GM19238 (cell line): ENCODE results near the gene TSPAN8.
"Not testable (repeated sequence)": the region's sequence is repeated elsewhere in the genome, so short reads cannot be mapped to it uniquely, and the experiment has no call there.

Source experiments
- DNase-seq: peaks from one replicate; pipeline ENCODE4 v3.0.0; 2011; ENCODE audit warnings: low spot score; ENCODE audit not compliant: insufficient read length

TSPAN8 gene

DNA sequence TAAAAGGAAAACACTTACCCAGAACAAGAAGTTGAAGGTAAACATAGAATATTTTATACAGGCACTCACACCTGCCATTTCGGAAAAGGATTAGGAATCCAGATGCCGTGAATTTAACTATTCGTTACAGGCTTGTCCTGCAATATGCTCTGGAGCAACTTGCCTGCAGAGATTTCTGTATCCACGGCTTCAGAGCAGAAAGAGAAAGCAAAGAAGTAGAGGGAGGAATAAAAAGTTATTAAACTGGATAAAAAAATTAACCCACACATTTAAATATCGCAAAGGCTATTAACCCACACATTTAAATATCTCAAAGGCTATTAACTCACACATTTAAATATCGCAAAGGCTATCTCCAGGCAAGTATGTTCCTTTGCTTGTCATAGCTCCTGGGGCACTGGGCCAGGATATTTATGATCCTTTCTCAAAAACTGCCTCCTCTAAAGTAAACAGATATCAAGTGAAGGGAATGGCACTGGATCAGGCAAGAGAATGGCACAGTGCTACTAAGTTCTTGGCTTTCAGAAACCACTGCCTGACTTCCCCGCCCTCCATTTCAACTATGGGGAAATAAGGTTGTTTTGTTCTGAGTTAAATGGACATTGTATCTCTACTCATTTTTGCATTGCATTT is at the start of gene TSPAN8:
TSS of gene TSPAN8 (minus strand) at position 399 of the 633 bp plus-strand sequence. CDS start at position 78, 321 bp downstream.
- no peak for DNase-seq

DNA sequence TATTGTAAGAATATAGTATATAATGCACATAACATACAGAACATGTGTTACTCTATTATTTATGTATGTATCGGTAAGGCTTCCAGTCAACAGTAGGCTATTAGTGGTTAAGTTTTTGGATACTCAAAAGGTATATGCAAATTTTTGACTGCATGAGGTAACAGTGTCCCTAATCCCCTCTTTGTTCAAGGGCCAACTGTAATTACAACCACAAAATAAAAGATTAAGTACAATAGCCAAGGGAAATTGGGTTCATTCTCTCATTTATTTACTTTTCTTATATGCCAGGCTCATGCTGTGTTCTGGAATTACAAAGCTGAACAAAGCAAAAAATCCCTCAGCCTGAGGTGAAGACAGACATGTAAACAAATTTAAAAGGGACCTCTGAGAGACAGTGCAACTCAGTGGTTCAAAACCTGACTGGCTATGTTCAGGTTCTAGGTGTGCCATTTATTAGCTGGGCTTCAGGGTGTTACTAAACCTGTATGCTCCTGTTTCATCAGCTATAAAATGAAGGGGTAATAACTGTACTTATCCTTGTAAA is 43.4 kb upstream of the TSPAN8 start:
- DNase-seq = no peak

DNA sequence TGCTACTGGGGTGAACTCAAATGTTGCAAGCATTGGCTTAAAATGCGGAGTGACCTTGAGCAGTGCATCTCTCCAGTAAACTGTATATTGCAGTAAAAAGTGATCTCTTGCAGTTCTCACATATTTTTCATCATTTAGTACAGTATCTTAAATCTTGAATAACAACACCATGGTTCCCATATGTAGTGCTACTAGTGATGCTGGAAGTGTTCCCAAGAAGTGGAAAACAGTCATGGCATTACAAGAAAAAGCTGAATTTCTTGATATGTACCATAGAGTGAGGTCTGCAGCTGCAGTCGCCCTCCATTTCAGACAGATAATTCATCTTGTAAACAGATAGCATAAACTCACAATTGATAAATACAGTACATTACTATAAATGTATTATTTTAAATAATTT is 42.9 kb upstream of the TSPAN8 start:
- no peak for DNase-seq

DNA sequence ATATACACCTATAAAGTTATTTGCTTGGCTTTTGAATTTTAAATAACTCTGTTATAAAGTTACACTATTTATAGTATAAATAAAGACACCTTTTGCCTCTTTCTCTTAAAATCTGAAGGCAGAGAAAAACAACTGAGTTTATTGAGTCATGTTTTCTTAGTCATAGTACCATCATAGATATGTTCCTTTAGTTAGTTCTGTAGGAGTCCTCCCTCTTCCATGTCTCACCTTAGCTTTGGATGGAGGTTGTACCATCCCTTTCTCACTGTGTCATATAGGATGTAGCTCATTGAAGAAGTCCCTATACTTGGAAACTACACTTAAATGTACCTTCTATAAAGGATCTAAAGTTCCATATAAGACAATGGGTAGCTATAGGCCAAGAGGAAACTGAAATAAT is 39.7 kb upstream of the TSPAN8 start:
- DNase-seq = no peak

DNA sequence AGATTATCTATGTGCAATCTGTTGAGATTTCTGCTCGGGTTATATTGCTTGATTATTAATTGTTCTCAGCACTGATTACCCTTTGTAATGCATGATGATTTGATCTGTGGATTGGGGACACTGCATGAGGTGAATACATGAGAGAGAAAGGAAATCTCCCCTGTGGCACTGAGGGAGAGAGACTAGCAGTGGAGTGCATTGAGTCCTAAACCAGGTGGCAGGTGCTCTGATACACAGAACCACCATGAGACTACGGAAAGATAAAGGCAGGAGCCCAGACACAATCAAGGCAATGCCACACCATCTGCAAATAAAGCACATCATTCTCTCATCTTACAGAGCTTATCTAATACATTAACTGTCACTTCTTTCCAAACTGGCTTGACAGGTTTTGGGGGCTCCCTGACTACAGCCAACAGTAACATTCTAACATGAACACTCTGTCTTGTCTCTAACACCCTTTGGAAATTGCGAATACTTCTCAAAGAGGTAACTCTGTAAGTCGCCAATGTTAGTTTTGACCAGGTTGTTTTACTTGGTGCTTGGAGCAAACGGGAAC is 37.6 kb upstream of the TSPAN8 start:
- no peak for DNase-seq

DNA sequence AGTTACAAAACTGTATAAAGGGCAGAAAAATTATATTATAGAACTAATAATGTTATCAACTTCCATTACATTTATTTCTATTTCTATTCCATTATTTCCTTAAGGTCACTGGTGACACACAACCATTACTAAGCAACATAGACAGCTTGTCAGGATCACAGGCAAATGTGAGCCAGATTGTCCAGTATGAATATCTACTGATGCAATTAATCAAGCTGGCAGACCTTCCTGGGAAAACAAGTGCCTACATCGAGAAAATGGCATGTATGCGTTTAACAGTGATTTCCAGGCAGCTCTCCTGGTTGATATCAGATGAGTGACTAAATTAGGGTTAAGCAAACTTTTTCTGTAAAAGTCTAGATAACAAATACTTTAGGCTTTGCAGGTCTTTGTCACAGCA is 36.9 kb upstream of the TSPAN8 start:
- no peak for DNase-seq

DNA sequence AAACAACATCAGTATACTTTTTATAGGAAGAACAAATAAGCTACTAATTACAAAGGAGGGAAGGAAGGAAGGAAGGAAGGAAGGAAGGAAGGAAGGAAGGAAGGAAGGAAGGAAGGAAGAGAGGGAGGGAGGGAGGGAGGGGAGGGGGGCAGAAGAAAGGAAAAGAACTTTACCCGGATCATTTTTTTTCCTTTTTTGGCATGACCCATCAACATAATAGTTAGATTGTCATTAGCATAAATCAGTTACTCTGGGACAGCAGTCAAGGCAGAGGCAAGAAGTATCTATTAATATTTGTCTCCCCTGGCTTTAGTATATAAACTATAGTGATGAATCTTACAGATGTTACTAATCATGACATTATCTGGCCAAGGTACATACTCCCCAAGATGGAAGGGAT is 35.2 kb upstream of the TSPAN8 start:
- no peak for DNase-seq

DNA sequence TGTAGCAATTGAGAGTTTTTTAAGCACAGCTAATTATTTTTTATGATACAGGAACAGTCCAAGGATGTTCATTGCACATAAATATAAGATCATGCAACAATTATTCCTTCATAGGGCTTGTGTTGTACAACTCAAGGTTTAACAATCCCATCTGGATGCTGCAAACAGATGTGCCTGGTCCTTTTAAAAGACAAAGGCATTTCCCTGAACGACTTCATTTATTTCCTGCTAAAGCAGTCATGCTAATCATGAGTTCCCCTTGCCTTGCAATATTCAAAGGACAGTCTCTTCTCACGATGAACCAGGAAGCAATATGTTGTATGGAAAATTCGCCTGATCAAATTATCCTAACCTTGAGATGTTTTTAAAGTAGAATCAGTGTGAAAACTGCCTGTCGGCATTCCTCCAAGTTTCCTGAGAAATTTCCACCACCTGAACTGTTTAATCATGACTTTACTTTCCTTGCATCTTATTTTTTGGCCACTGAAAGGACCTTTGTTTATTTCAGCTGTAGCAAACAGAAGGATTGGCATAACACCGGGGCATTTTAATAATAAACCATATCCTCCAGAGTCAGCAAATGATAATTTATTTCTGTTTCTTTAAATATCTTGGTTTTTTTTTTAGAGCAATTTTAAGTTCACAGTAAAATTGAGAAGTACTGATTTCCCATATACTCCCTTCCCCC is 33.9 kb upstream of the TSPAN8 start:
- DNase-seq = no peak

DNA sequence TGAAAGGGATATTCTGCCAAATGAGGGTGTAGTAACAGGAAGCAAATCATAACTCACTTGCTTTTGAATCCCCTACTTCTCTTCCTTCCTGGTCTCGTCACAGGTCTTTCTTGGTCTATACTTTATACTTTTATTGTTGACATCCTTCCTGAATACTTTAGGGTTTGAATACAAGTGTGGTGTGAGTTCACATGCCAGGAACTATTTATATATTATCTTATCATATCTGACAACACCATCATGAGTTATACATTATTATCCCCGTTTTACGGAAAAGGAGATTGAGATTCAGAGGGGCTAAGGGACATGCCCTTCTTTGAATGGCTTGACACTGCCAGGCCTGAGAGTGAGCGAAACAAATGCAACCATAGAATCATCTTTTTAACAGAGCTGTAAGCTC is 33.0 kb upstream of the TSPAN8 start:
- no peak for DNase-seq

DNA sequence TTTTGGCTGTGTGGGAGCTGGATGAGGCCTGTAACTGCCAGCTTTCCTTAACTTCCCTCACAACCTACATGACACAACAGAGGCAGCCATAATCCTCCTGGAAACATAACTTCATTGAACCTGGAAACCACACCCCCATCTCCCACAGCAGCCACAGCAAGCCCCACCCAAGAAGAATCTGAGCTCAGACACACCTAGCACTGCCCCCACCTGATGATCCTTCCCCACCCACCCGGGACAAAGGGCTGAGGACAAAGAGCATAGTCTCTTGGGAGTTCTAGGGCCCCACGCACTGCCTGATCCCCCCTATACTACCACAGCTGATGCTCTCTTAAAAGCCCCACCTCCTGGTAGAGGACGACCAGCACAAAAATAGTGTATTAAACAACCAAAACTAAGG is 29.6 kb upstream of the TSPAN8 start:
- no peak for DNase-seq

DNA sequence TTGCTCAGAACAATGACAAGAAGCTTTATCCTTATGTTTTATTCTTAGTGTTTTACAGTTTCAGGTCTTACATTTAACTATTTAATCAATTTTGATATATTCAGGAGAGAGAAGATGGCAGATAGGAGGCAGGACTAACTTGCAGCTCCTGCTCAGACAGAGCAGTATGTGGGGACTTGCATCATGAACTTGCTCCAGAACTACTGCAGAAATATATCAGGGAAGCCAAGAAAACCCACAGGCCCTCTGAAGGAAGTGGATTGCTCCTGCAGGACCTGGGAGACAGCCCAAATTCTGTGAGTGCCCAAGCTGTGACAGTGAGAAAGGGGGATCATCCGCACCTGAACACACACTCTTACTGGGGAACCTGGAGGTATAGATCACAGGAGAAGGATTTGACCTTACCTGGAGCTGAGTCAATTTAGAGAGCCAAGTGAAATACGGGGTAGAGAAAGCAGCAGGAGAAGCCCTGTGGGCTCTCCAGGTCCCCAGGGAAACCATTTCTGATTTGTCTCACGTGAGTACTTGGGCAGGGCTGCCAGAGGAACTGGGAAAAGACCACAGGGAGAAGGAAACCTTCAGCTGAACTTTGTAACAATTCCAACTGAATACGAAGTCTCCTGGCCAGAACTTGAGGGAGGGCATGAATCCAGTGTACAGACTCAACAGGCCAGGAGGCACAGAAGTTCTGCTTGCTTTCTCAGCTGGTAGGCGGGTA is 28.9 kb upstream of the TSPAN8 start:
- no peak for DNase-seq

DNA sequence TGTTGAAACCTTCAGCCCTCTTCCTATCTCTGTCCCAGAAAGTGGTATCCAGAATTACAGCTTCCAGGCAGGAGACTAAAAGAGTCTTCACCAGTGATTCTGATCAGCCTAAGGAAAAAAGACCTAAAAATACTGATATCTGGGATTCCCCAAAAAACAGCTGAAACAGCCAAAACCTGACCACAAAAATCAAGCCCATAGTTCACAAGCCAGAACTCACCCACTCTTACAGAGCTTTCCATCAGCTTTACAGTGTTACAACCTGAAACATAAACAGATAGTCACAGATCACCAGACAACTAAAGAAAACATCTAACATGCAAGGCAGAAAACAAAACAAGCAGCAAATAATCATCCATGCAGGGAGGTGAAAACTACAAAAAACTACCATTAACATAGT is 26.0 kb upstream of the TSPAN8 start:
- no peak for DNase-seq

DNA sequence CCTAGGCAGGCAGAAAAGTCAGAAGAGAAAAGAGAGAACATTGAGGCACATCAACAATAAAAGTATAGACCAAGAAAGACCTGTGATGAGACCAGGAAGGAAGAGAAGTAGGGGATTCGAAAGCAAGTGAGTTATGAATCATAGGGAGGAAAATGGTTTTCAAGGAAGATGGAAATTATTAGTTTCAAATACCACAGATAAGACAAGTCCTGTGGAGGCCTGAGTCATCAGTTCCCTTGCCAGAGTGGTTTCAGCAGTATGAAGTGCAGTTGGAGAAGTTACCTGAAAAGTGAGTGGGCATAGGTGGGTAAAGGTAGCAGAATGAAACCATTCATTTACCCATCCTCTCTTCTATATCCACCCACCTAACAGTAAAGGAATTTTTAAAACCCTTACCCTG is 25.2 kb upstream of the TSPAN8 start:
- DNase-seq = no peak

DNA sequence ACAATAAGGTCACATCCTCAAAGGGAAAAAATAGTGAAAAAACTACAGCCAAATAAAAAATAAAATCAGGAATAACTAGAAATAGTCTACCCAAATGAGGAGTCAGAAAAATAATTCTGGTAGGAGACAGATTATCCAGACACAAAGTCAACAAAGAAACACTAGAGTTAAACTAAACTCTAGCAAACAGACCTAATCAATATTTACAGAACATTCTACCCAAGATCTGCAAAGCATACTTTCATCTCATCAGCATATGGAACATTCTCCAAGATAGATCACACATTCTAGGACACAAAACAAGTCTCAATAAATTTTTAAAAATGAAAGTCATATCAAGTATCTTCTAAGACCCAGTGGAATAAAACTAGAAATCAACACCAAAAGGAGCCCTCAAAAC is 20.4 kb upstream of the TSPAN8 start:
- DNase-seq = no peak

DNA sequence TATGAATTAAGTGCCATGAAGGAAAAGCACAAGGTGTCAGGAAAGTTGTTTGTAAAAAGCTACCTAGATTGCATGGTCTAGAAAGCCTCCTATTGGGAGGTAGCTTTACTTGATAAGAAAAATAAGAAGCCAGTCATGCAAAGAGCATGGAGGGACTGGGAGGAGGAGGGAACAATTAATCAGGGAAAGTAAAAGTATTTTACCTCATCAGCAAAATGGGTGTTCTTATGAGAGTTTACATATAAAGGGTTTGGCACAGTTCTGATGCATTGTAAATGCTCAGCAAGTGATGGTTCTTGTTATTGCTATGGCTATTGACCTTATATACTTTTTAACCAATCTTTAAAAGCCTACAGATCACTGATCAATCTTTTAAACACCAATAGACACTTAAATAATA is 17.0 kb upstream of the TSPAN8 start:
- no peak for DNase-seq

DNA sequence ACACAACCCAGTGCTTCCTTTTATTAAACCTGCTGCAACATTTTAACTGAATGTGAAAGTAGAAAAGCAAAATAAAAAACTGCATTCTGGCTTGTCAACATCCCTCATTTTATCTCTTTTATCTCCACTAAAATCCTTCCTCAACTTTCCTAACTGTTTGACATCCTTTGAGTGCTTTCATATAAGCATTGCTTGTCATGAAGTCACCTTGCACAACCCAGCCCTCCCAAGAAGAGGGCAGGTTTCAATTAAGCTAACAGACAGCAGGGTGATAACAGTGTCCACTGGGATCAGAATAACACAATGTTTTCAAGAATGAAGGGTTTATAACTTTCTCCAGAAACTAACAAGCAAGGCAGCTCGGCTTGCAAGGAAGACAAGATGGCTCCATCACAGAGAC is 16.3 kb upstream of the TSPAN8 start:
- DNase-seq = no peak

DNA sequence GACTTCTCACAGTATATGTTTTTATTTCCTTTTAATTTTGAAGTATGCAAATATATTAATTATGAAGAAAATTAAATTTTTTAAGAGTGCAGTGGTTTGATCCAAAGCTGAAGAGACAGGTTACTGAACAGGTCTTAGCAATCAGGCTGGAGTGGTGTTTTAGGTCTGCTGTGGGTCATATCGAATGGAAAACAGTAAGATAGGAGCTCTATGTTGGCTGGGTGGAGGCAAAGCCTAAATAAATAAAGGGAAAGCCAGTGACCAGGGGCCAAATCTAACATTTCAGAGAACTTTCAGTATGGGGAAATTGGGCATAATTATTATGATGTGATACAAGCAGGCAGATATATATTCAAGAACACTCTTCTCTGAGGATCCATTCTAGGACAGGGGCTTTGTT is 12.7 kb upstream of the TSPAN8 start:
- no peak for DNase-seq

DNA sequence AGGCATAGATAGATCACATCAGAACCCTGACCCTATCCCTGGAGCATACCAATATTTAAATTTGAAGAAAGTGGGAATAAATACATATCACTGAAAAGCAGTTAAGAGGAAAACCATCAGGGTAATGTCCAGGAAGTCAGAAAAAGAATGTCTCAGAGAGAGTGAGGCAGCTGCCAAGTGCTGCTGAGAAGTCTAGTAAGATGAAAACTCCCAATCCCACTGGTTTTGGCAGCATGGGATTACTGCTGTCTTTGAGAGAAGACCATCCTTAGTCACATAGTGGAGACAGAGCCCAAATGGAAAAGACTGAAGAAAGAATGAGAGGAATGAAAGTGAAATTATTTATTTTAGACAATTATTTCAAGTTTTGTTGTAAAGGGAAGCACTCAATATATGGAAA is 11.5 kb upstream of the TSPAN8 start:
- no peak for DNase-seq

DNA sequence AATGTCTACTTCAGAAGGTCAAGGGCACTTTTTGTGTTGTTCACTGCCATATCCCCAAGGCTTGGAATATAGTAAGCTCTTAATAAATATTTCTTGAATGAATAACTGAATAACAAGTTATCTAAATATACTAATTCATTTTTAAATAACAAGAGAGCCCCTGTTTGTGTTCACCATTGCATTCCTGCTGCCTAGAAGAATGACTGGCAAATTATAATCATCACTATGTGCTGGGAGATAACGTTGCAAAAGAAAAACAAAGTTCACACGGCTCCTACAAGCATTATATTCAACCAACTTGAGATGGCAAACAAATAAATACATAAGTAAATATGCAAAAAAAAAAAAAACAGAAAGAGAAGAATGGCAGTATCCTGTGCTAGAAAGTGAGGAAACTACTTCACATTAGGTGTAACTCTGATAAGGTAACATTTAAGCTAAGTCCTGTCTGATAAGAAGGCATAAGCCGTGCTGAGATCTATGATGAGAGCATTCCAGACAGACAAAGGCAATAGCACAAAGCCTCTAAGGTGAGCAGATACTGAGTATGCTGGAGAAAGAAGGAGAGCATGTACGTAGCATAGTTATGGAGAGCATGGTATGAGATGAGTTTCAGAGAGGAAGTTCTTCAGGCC is 9.2 kb upstream of the TSPAN8 start:
- no peak for DNase-seq

DNA sequence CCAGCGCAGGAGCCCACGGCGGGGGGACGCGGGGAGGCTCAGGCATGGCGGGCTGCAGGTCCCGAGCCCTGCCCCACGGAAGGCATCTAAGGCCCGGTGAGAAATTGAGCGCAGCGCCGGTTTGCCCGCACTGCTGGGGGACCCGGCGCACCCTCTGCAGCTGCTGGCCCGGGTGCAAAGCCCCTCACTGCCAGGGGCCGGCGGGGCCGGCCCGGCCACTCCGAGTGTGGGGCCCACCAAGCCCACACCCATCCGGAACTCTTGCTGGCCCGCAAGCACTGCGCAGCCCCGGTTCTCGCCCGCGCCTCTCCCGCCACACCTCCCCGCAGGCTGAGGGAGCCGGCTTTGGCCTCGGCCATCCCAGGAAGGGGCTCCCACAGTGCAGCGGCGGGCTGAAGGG is 8.5 kb upstream of the TSPAN8 start:
- no peak for DNase-seq

DNA sequence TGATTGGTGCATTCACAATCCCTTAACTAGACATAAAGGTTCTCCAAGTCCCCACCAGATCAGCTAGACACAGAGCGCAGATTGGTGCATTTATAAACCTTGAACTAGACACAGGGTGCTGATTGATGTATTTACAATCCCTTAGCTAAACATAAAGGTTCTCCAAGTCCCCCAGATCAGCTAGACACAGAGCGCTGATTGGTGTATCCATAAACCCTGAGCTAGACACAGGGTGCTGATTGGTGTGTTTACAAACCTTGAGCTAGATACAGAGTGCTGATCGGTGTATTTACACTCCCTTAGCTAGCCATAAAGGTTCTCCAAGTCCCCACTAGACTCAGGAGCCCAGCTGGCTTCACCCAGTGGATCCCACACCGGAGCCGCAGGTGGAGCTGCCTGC is 8.0 kb upstream of the TSPAN8 start:
- not testable (repeated sequence) for DNase-seq
